WTC11 (cell line): ENCODE measurements around the gene CEP131. TPM values are rescaled to one million over a fixed set of nuclear protein-coding genes. Genes with fewer than 3 reads are reported as not detected.

Source experiments
- ATAC-seq: fragments of 200-7000 bp; cut with Tn5 transposase; 2 replicates; pipeline ENCODE4 v1.10.0; 2021; ENCODE audit warnings: mild to moderate bottlenecking, moderate library complexity
- CTCF ChIA-PET: fragments of 300-600 bp; sonication (Branson Sonifier 250); formaldehyde crosslinking; loops from one replicate; lab custom pipeline; 2021; ENCODE audit warnings: antibody characterized with exemption; lab: Charles Lee
- POLR2A ChIA-PET: fragments of 350-600 bp; sonication (Branson Sonifier 250); formaldehyde crosslinking; loops from one replicate; lab custom pipeline; 2021; ENCODE audit warnings: antibody characterized with exemption; lab: Charles Lee
- DNase-seq: peaks from one replicate; pipeline ENCODE4 v3.0.0; 2021; ENCODE audit warnings: low spot score
- H3K27ac Mint-ChIP-seq: 2 replicates; pipeline ENCODE4 v1.8.0; 2021; ENCODE audit warnings: mixed read lengths
- H3K27me3 Mint-ChIP-seq: 2 replicates; pipeline ENCODE4 v1.8.0; 2021; ENCODE audit warnings: low read depth, mild to moderate bottlenecking, moderate library complexity, mixed read lengths
- H3K36me3 Mint-ChIP-seq: 2 replicates; pipeline ENCODE4 v1.8.0; 2021; ENCODE audit warnings: mixed read lengths
- H3K4me1 Mint-ChIP-seq: 2 replicates; pipeline ENCODE4 v1.8.0; 2022; ENCODE audit warnings: mixed read lengths
- H3K4me3 Mint-ChIP-seq: 2 replicates; pipeline ENCODE4 v1.8.0; 2021; ENCODE audit warnings: mild to moderate bottlenecking, moderate library complexity, mixed read lengths
- H3K9me3 Mint-ChIP-seq: 2 replicates; pipeline ENCODE4 v1.8.0; 2021; ENCODE audit warnings: mixed read lengths
- EMX1 ChIP-seq: fragments of 250-450 bp; sonication (Bioruptor Pico); IDR thresholded peaks from 2 replicates; pipeline ENCODE4 v1.8.0; 2021; ENCODE audit warnings: mild to moderate bottlenecking
- FOXP1 ChIP-seq: sonication (generic); formaldehyde crosslinking; IDR thresholded peaks from 2 replicates; pipeline ENCODE4 v1.8.0; 2022; ENCODE audit warnings: missing genetic modification reagents, mild to moderate bottlenecking, moderate library complexity, borderline replicate concordance
- GTF2I ChIP-seq: fragments of 250-450 bp; sonication (Bioruptor Pico); conservative IDR thresholded peaks from 2 replicates; pipeline ENCODE4 v1.4.0; 2021; ENCODE audit warnings: mild to moderate bottlenecking
- JUN ChIP-seq: sonication (generic); formaldehyde crosslinking; IDR thresholded peaks from 2 replicates; pipeline ENCODE4 v1.8.0; 2023; ENCODE audit warnings: mild to moderate bottlenecking, missing genetic modification reagents
- NFATC4 ChIP-seq: fragments of 250-450 bp; sonication (Bioruptor Pico); IDR thresholded peaks from 2 replicates; pipeline ENCODE4 v1.9.0; 2021; ENCODE audit warnings: mild to moderate bottlenecking
- RELA ChIP-seq: sonication (generic); formaldehyde crosslinking; IDR thresholded peaks from 2 replicates; pipeline ENCODE4 v1.8.1; 2022; ENCODE audit warnings: missing genetic modification reagents, mild to moderate bottlenecking, borderline replicate concordance
- SMAD3 ChIP-seq: sonication (generic); formaldehyde crosslinking; IDR thresholded peaks from 2 replicates; pipeline ENCODE4 v1.8.0; 2022; ENCODE audit warnings: missing genetic modification reagents, mild to moderate bottlenecking, borderline replicate concordance
- SP1 ChIP-seq: sonication (generic); formaldehyde crosslinking; conservative IDR thresholded peaks from 2 replicates; pipeline ENCODE4 v1.8.1; 2022; ENCODE audit warnings: missing genetic modification reagents
- TCF7 ChIP-seq: sonication (generic); formaldehyde crosslinking; IDR thresholded peaks from 2 replicates; pipeline ENCODE4 v1.8.0; 2022; ENCODE audit warnings: mild to moderate bottlenecking, low read depth, missing genetic modification reagents, moderate library complexity
- USF2 ChIP-seq: sonication (generic); formaldehyde crosslinking; IDR thresholded peaks from 2 replicates; pipeline ENCODE4 v1.8.1; 2023; ENCODE audit warnings: mild to moderate bottlenecking, missing genetic modification reagents, moderate library complexity
- ZBTB43 ChIP-seq: sonication (generic); formaldehyde crosslinking; IDR thresholded peaks from 2 replicates; pipeline ENCODE4 v1.8.1; 2023; ENCODE audit warnings: mild to moderate bottlenecking, missing genetic modification reagents
- ZNF416 ChIP-seq: fragments of 250-450 bp; sonication (Bioruptor Pico); IDR thresholded peaks from 2 replicates; pipeline ENCODE4 v1.9.0; 2021; ENCODE audit warnings: mild to moderate bottlenecking, inconsistent platforms
- ZNF512 ChIP-seq: sonication (generic); formaldehyde crosslinking; IDR thresholded peaks from 2 replicates; pipeline ENCODE4 v1.8.1; 2022; ENCODE audit warnings: missing genetic modification reagents, borderline replicate concordance
- ZSCAN18 ChIP-seq: fragments of 250-450 bp; sonication (Bioruptor Pico); IDR thresholded peaks from 2 replicates; pipeline ENCODE4 v2.1.2; 2022; ENCODE audit warnings: mild to moderate bottlenecking, moderate library complexity
- total RNA-seq: library from RNA; stranded (reverse); gene quantifications from 3 replicates; pipeline ENCODE4 v1.2.3, GENCODE V29; 2021
- TF ChIP-seq, protein P1 (sequence below): sonication (generic); formaldehyde crosslinking; IDR thresholded peaks from 2 replicates; pipeline ENCODE4 v1.8.1; 2023; ENCODE audit warnings: mild to moderate bottlenecking, missing genetic modification reagents
- TF ChIP-seq, protein P2 (sequence below): sonication (generic); formaldehyde crosslinking; IDR thresholded peaks from 2 replicates; pipeline ENCODE4 v1.8.1; 2023; ENCODE audit warnings: mild to moderate bottlenecking, missing genetic modification reagents, moderate library complexity
- TF ChIP-seq, protein P3 (sequence below): sonication (generic); formaldehyde crosslinking; IDR thresholded peaks from 2 replicates; pipeline ENCODE4 v1.8.1; 2023; ENCODE audit warnings: mild to moderate bottlenecking, missing genetic modification reagents, borderline replicate concordance
- TF ChIP-seq, protein P4 (sequence below): sonication (generic); formaldehyde crosslinking; IDR thresholded peaks from 2 replicates; pipeline ENCODE4 v1.8.0; 2022; ENCODE audit warnings: mild to moderate bottlenecking, missing genetic modification reagents
- TF ChIP-seq, protein P5 (sequence below): sonication (generic); formaldehyde crosslinking; IDR thresholded peaks from 2 replicates; pipeline ENCODE4 v1.8.0; 2022; ENCODE audit warnings: mild to moderate bottlenecking, missing genetic modification reagents

The CEP131 gene
- total RNA-seq, 1 experiment from 2014 or later = 35.2 TPM

DNA sequence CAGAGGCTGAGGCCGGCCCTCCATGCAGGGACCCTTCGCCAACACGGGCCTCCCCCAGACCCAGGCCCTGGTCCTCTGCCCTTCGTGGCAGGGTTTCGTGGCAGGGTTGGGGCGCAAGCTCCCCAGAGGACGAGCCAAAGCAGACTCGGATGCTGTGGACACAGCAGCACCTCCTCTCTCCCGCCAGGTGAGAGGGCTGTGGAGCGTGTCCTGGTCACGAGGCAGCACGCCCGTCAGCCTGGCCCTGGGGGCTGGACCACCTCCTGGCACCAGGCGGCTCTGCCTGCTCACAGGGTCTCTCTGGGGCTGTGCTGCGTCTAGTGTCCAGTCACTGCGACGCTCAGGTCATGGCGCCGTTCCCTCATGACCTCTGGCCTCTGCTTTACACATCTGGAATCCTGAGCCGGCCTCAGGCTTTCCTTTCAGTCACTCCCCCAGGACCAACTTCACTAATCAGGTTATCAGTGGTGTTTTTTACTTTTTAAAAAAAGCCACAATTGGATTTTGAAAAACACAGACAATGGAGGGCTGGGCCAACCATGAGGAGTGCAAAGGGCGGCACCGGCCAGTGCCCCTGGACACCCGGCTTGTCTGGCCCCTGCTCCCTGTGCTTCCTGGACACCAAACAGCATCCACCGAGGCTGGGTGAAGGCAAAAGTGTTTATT is 21.7 kb upstream of the CEP131 start:
- ATAC-seq (peak; percentile 19), DNase-seq (no peak)
- Mint-ChIP-seq H3K36me3 (no peaks in the 10 kb centered on the region), H3K9me3 (no peaks in the 10 kb centered on the region), H3K27me3 (no peaks in the 10 kb centered on the region), H3K27ac (no peak overlapping the region)
- ChIA-PET POLR2A (no interaction called here), CTCF (interaction anchor here (0.7 to 1.0 kb wide), 2 partner anchors 240 to 255 kb away, joined by 4 read pairs; no protein-coding TSS in a partner anchor)
- TF ChIP-seq ZNF416 (CRISPR knock-in tag) = peak; percentile 6; the same call in 1 of the 2 replicates
- peak; percentile 46; the same call in 1 of the 2 replicates for TF ChIP-seq FOXP1 (CRISPR knock-in tag)
- no peak for TF ChIP-seq GTF2I (CRISPR knock-in tag)
- TF ChIP-seq SP1 (CRISPR knock-in tag) = 0 out of 2 replicates have a peak, but pooled peaks have one; percentile 26
- 0 out of 2 replicates have a peak, but pooled peaks have one; percentile 27 for TF ChIP-seq TCF7 (CRISPR knock-in tag)
- TF ChIP-seq, all 79 proteins: peak for 4
- no peak overlapping the region for H3K4me3 Mint-ChIP-seq
- peaks cover 23% of the 10 kb centered on the region for H3K4me1 Mint-ChIP-seq

GRCh38 chr17:81243333-81243664 is 20.5 kb upstream of the CEP131 start:
- POLR2A ChIA-PET = no interaction called here
- DNase-seq (no peak), ATAC-seq (no peak)
- Mint-ChIP-seq H3K4me1 (peaks cover 23% of the 10 kb centered on the region), H3K4me3 (no peak overlapping the region), H3K27me3 (no peaks in the 10 kb centered on the region), H3K36me3 (no peaks in the 10 kb centered on the region), H3K27ac (no peak overlapping the region), H3K9me3 (no peaks in the 10 kb centered on the region)
- CTCF ChIA-PET = interaction anchor here (1.7 to 2.8 kb wide), 2 partner anchors 15 to 100 kb away, joined by 6 to 7 read pairs; no protein-coding TSS in a partner anchor
- no peak for TF ChIP-seq NFATC4 (CRISPR knock-in tag)
- TF ChIP-seq ZBTB43 (CRISPR knock-in tag) = no peak
- no peak for TF ChIP-seq TCF7 (CRISPR knock-in tag)
- TF ChIP-seq ZNF512 (CRISPR knock-in tag) = no peak
- TF ChIP-seq, protein P1, sequence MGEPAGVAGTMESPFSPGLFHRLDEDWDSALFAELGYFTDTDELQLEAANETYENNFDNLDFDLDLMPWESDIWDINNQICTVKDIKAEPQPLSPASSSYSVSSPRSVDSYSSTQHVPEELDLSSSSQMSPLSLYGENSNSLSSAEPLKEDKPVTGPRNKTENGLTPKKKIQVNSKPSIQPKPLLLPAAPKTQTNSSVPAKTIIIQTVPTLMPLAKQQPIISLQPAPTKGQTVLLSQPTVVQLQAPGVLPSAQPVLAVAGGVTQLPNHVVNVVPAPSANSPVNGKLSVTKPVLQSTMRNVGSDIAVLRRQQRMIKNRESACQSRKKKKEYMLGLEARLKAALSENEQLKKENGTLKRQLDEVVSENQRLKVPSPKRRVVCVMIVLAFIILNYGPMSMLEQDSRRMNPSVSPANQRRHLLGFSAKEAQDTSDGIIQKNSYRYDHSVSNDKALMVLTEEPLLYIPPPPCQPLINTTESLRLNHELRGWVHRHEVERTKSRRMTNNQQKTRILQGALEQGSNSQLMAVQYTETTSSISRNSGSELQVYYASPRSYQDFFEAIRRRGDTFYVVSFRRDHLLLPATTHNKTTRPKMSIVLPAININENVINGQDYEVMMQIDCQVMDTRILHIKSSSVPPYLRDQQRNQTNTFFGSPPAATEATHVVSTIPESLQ = no peak
- TF ChIP-seq, protein P2, sequence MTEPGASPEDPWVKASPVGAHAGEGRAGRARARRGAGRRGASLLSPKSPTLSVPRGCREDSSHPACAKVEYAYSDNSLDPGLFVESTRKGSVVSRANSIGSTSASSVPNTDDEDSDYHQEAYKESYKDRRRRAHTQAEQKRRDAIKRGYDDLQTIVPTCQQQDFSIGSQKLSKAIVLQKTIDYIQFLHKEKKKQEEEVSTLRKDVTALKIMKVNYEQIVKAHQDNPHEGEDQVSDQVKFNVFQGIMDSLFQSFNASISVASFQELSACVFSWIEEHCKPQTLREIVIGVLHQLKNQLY (CRISPR knock-in tag) = no peak
- TF ChIP-seq, protein P3, sequence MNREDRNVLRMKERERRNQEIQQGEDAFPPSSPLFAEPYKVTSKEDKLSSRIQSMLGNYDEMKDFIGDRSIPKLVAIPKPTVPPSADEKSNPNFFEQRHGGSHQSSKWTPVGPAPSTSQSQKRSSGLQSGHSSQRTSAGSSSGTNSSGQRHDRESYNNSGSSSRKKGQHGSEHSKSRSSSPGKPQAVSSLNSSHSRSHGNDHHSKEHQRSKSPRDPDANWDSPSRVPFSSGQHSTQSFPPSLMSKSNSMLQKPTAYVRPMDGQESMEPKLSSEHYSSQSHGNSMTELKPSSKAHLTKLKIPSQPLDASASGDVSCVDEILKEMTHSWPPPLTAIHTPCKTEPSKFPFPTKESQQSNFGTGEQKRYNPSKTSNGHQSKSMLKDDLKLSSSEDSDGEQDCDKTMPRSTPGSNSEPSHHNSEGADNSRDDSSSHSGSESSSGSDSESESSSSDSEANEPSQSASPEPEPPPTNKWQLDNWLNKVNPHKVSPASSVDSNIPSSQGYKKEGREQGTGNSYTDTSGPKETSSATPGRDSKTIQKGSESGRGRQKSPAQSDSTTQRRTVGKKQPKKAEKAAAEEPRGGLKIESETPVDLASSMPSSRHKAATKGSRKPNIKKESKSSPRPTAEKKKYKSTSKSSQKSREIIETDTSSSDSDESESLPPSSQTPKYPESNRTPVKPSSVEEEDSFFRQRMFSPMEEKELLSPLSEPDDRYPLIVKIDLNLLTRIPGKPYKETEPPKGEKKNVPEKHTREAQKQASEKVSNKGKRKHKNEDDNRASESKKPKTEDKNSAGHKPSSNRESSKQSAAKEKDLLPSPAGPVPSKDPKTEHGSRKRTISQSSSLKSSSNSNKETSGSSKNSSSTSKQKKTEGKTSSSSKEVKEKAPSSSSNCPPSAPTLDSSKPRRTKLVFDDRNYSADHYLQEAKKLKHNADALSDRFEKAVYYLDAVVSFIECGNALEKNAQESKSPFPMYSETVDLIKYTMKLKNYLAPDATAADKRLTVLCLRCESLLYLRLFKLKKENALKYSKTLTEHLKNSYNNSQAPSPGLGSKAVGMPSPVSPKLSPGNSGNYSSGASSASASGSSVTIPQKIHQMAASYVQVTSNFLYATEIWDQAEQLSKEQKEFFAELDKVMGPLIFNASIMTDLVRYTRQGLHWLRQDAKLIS (CRISPR knock-in tag) = no peak
- TF ChIP-seq, protein P4, sequence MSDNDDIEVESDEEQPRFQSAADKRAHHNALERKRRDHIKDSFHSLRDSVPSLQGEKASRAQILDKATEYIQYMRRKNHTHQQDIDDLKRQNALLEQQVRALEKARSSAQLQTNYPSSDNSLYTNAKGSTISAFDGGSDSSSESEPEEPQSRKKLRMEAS (CRISPR knock-in tag) = no peak
- TF ChIP-seq RELA (CRISPR knock-in tag) = no peak
- TF ChIP-seq USF2 (CRISPR knock-in tag) = no peak
- TF ChIP-seq EMX1 (CRISPR knock-in tag) = no peak
- TF ChIP-seq JUN (CRISPR knock-in tag) = no peak
- TF ChIP-seq ZSCAN18 = no peak
- TF ChIP-seq SMAD3 (CRISPR knock-in tag) = no peak
- TF ChIP-seq, protein P5, sequence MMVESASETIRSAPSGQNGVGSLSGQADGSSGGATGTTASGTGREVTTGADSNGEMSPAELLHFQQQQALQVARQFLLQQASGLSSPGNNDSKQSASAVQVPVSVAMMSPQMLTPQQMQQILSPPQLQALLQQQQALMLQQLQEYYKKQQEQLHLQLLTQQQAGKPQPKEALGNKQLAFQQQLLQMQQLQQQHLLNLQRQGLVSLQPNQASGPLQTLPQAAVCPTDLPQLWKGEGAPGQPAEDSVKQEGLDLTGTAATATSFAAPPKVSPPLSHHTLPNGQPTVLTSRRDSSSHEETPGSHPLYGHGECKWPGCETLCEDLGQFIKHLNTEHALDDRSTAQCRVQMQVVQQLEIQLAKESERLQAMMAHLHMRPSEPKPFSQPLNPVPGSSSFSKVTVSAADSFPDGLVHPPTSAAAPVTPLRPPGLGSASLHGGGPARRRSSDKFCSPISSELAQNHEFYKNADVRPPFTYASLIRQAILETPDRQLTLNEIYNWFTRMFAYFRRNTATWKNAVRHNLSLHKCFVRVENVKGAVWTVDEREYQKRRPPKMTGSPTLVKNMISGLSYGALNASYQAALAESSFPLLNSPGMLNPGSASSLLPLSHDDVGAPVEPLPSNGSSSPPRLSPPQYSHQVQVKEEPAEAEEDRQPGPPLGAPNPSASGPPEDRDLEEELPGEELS (CRISPR knock-in tag) = no peak
